Spleen (tissue), 11 donors: Measurements from ENCODE around the gene ALKBH5. TPM values are rescaled to one million over a fixed set of nuclear protein-coding genes. Genes with fewer than 3 reads are reported as not detected.

Experiments used
- DNase-seq: peaks from one replicate; pipeline ENCODE4 v3.0.0-alpha.2; 2020
- H3K27ac ChIP-seq, 8 donors: fragments of 200-600 bp; sonication (generic) in 7 of 8; 1 replicate in 4 of 8; 2 replicates in 4 of 8; pipeline versions ENCODE4 v1.5.0 to v1.8.0; 2016 to 2021; ENCODE audit warnings: inconsistent platforms in 4 of 8, mild to moderate bottlenecking in 4 of 8, moderate library complexity in 1 of 8
- H3K27me3 ChIP-seq, 7 donors: fragments of 200-600 bp; sonication (generic) in 6 of 7; replicated peaks in 1 of 7; 1 replicate in 4 of 7; 2 replicates in 3 of 7; pipeline versions ENCODE4 v1.5.0 to v1.8.0; 2016 to 2021; ENCODE audit warnings: inconsistent platforms in 3 of 7, mild to moderate bottlenecking in 1 of 7
- H3K36me3 ChIP-seq, 6 donors: fragments of 200-600 bp; sonication (generic) in 5 of 6; 1 replicate in 4 of 6; 2 replicates in 2 of 6; pipeline versions ENCODE4 v1.5.0 to v1.8.0; 2016 to 2021; ENCODE audit warnings: inconsistent platforms in 2 of 6
- H3K4me1 ChIP-seq, 6 donors: fragments of 200-600 bp; sonication (generic) in 5 of 6; 1 replicate in 3 of 6; 2 replicates in 3 of 6; pipeline versions ENCODE4 v1.5.0 to v1.8.0; 2016 to 2021; ENCODE audit warnings: inconsistent platforms in 3 of 6
- H3K4me3 ChIP-seq, 8 donors: fragments of 200-600 bp; sonication (generic) in 7 of 8; 1 replicate in 4 of 8; 2 replicates in 4 of 8; pipeline versions ENCODE4 v1.5.0 to v1.8.0; 2016 to 2021; ENCODE audit warnings: inconsistent platforms in 4 of 8, mild to moderate bottlenecking in 4 of 8, moderate library complexity in 2 of 8
- H3K9me3 ChIP-seq, 8 donors: fragments of 200-600 bp; sonication (generic) in 7 of 8; 1 replicate in 4 of 8; 2 replicates in 4 of 8; pipeline versions ENCODE4 v1.5.0 to v1.8.0; 2016 to 2021; ENCODE audit warnings: inconsistent platforms in 4 of 8
- POLR2A ChIP-seq, 3 donors: fragments of 450-650 bp; IDR thresholded peaks; one replicate each; pipeline ENCODE4 v1.5.1; 2017; ENCODE audit warnings: antibody characterized with exemption in 3 of 3, mild to moderate bottlenecking in 1 of 3
- POLR2AphosphoS5 ChIP-seq, 3 donors: sonication (generic); formaldehyde crosslinking; IDR thresholded peaks; one replicate each; pipeline ENCODE4 v1.5.1; 2017; ENCODE audit warnings: antibody characterized with exemption in 3 of 3
- WGBS, 5 donors: extraction: QIAGEN DNeasy Blood & Tissue Kit in 3 of 5; methylation state at CpG; one replicate each; pipeline versions ENCODE4 v1.1.5 to v1.1.7; 2013 to 2018; 5-methylcytosine and 5-hydroxymethylcytosine counted together
- intact Hi-C: fragments of 100-400 bp; cut with DNase I; formaldehyde crosslinking; loops from one replicate; pipeline ENCODE4 v1.15.0; 2023; ENCODE audit warnings: low total_unique reads
- polyA plus RNA-seq, 3 donors: library from polyadenylated mRNA; stranded (reverse); fragments of 200-250 nt; gene quantifications; one replicate each; pipeline ENCODE4 v1.2.1, GENCODE V29; 2013
- total RNA-seq, 7 donors: library from RNA; depleted of rRNA in 3 of 7; stranded (reverse); fragments of >200 nt in 3 of 7; fragmentation: NEBNext Ultra II Directional in 4 of 7; extraction: Animal tissue kit (Norgen Biotek cat#: 25700) in 4 of 7; gene quantifications; one replicate each; pipeline versions ENCODE4 v1.1.0 to v1.2.1, GENCODE V29; 2016 to 2021
- TF ChIP-seq, protein P1 (sequence below), 11 experiments: fragments of 200-600 bp in 7 of 11; fragments of 450-650 bp in 4 of 11; sonication (generic) in 4 of 11; IDR thresholded peaks in 8 of 11; conservative IDR thresholded peaks in 3 of 11; 1 replicate in 7 of 11; 2 replicates in 4 of 11; pipeline versions ENCODE4 v1.4.0 to v1.8.0; 2016 to 2021; ENCODE audit warnings: antibody characterized with exemption in 11 of 11, inconsistent platforms in 4 of 11, mild to moderate bottlenecking in 1 of 11
- donor health status: healthy with polysubstance abuse.
- donor health status: DM: no; HTN: no; CAD: no; lungs with moderate emphysema.
- donor health status: DM: no; HTN: no; CAD: no.
- donor health status: Bipolar disorder and iron deficiency.
- donor health status: healthy.
- donor health status: DM: no; HTN: no; CAD: no.
- donor health status: DM: yes; HTN: yes; CAD: no.

Gene ALKBH5
- total and polyA plus RNA-seq, 10 donors = 27.1 to 120 (median 94.3) TPM

DNA sequence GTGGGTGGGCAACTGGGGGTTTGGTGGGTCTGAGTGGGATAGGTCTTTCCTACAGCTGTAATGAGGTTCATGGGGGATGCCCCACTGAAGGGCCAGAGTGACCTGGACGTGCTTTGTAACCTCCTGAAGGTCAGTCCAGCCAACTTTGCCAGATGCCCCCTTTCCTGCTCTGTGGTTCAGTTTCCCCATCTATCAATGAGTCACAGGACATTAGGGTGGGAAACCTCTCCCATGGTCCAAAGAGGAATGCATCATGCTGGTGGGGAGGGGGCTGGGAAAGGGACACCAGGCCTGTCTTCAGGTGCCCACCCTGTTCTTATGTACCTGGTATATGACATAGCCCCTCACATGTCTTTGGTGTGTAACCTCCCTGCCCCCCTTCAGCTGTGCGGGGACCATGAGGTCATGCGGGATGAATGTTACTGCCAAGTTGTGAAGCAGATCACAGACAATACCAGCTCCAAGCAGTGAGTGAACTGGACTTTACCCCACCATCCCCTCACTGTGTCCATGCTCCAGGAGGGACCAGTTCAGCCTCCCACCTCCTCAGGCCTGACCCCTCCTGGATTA is 24.0 kb upstream of the ALKBH5 start:
- peaks cover 5 to 35% (median 19%) of the 10 kb centered on the region in 6 donors for H3K4me1 ChIP-seq
- intact Hi-C loops = no loop called here
- WGBS, 5 donors = 81 to 94% (median 88%) methylated on average over 2 to 3 of the region's 3 CpGs
- no peak for TF ChIP-seq POLR2A (IDR thresholded peaks at IDR 0.05)
- TF ChIP-seq POLR2AphosphoS5 (IDR thresholded peaks at IDR 0.05) = no peak
- TF ChIP-seq, protein P1, sequence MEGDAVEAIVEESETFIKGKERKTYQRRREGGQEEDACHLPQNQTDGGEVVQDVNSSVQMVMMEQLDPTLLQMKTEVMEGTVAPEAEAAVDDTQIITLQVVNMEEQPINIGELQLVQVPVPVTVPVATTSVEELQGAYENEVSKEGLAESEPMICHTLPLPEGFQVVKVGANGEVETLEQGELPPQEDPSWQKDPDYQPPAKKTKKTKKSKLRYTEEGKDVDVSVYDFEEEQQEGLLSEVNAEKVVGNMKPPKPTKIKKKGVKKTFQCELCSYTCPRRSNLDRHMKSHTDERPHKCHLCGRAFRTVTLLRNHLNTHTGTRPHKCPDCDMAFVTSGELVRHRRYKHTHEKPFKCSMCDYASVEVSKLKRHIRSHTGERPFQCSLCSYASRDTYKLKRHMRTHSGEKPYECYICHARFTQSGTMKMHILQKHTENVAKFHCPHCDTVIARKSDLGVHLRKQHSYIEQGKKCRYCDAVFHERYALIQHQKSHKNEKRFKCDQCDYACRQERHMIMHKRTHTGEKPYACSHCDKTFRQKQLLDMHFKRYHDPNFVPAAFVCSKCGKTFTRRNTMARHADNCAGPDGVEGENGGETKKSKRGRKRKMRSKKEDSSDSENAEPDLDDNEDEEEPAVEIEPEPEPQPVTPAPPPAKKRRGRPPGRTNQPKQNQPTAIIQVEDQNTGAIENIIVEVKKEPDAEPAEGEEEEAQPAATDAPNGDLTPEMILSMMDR (IDR thresholded peaks at IDR 0.05 in 8 of 11, conservative IDR thresholded peaks at IDR 0.05 in 3 of 11) = no peak
- no peak overlapping the region for H3K4me3 ChIP-seq
- no peaks in the 10 kb centered on the region for H3K9me3 ChIP-seq
- DNase-seq = no peak
- H3K27me3 ChIP-seq = no peaks in the 10 kb centered on the region
- H3K27ac ChIP-seq = no peak overlapping the region
- H3K36me3 ChIP-seq = no peaks in the 10 kb centered on the region

DNA sequence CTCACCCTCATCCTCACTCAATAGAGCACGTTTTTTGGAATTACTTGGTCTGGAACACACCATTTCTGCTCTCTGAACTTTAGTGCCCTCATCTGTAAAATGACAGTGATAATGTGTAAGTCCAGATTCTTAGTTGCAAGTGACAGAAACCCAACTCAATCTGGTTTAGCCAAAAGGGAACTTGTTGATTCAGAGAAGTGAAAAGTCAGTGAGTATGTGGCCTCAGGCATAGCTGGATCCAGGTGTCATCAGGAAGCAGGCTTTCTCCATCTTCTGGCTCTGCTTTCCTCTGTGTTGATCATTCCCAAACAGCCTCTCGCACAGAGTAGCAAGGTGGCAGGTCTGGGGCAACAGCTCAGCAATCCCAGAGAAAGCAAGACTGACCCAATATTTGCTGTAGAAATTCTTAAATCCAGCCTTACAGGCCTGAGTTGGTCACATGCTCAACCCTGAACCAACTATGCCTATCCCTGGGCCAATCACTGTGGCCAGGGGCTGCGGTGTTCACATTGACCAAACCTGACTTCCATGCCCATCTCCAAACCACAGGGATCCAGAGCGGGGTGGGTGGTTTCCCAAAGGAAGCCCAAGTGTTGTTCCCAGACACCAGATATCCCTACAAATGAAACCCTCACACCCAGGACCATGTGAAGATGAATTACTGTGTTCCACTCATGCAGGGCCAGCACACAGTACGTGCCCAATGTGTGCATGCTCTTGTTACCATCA is 23.3 kb upstream of the ALKBH5 start:
- no peak for TF ChIP-seq POLR2AphosphoS5 (IDR thresholded peaks at IDR 0.05)
- TF ChIP-seq POLR2A (IDR thresholded peaks at IDR 0.05) = no peak
- TF ChIP-seq, protein P1 (IDR thresholded peaks at IDR 0.05 in 8 of 11, conservative IDR thresholded peaks at IDR 0.05 in 3 of 11) = no peak
- Histone ChIP-seq H3K4me1 (peaks cover 5 to 35% (median 19%) of the 10 kb centered on the region in 6 donors), H3K36me3 (no peaks in the 10 kb centered on the region), H3K27me3 (no peaks in the 10 kb centered on the region), H3K9me3 (no peaks in the 10 kb centered on the region), H3K4me3 (no peak overlapping the region), H3K27ac (no peak overlapping the region)
- 80 to 91% (median 87%) methylated on average over 5 of the region's 5 CpGs for WGBS, 5 donors
- intact Hi-C loops = no loop called here
- no peak for DNase-seq

DNA sequence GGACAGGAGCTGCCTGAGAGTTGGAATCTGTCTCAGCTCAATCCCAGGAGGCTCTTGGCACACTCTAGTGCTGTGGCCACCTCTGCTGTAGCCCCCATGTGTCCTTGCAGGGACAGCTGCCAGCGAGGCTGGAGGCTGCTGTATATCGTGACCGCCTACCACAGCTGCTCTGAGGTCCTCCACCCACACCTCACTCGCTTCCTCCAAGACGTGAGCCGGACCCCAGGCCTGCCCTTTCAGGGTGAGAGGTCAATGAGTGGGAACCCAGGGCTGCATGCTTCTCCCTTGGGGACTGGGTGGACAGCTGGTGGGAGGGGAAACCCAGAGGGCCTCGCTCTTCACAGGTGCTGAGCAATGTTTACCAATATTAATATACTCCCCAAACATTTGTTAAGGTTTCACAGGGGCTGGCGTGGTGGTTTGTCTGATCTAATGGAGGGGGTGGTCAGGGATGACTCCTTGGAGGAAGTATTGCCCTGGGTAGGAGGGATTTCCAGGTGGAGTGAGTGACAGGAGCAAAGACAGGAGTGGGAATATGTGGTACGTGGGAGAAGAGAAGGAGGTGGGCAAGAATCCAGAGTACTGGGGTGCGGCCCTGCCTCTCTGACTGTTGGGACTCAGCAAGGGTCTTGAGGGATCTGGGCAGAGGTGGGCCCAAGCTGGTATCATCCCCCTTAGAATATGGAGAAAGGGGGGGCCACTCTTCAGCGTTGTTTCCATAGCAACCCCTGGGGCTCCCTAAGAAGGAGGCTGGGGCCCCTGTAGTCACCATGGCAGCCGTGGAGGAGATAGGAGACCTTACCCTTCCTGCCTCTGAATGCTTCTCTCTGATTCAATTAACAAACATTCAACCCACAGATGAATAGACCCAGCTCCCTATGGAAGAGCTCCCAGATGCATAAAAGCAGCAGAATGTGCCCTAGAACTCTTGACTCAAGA is 22.2 kb upstream of the ALKBH5 start:
- 61 to 72% (median 70%) methylated on average over 12 of the region's 12 CpGs for WGBS, 5 donors
- intact Hi-C loops = no loop called here
- H3K36me3 ChIP-seq = no peaks in the 10 kb centered on the region

More for the DNA sequence above, 22.2 kb upstream of the ALKBH5 start:
- Histone ChIP-seq H3K9me3 (no peaks in the 10 kb centered on the region), H3K27me3 (no peaks in the 10 kb centered on the region), H3K4me1 (peaks cover 5 to 28% (median 19%) of the 10 kb centered on the region in 6 donors), H3K4me3 (no peak overlapping the region), H3K27ac (no peak overlapping the region)
- DNase-seq = no peak
- no peak for TF ChIP-seq POLR2A (IDR thresholded peaks at IDR 0.05)
- no peak for TF ChIP-seq POLR2AphosphoS5 (IDR thresholded peaks at IDR 0.05)
- TF ChIP-seq, protein P1 (IDR thresholded peaks at IDR 0.05 in 8 of 11, conservative IDR thresholded peaks at IDR 0.05 in 3 of 11) = no peak
